Panc1 (cell line): Measurements from ENCODE around the gene HDGFL2.

Source experiments
- CTCF ChIP-seq: fragments of 450-650 bp; IDR thresholded peaks from 2 replicates; pipeline ENCODE4 v1.5.1; 2017; ENCODE audit warnings: mild to moderate bottlenecking
- POLR2AphosphoS5 ChIP-seq: IDR thresholded peaks from 2 replicates; pipeline ENCODE4 v1.6.1; 2012; ENCODE audit warnings: mild to moderate bottlenecking, low read depth, low read length, moderate library complexity

GRCh38 chr19:4523306-4524110 is 51.4 kb downstream of the HDGFL2 start:
- TF ChIP-seq CTCF (peak; percentile 86), POLR2AphosphoS5 (no peak)
